ENCODE data around the gene SULT6B1.

GRCh38 chr2:37173741-37174140 is 14.7 kb downstream of the SULT6B1 start:
- TF ChIP-seq, protein P1, sequence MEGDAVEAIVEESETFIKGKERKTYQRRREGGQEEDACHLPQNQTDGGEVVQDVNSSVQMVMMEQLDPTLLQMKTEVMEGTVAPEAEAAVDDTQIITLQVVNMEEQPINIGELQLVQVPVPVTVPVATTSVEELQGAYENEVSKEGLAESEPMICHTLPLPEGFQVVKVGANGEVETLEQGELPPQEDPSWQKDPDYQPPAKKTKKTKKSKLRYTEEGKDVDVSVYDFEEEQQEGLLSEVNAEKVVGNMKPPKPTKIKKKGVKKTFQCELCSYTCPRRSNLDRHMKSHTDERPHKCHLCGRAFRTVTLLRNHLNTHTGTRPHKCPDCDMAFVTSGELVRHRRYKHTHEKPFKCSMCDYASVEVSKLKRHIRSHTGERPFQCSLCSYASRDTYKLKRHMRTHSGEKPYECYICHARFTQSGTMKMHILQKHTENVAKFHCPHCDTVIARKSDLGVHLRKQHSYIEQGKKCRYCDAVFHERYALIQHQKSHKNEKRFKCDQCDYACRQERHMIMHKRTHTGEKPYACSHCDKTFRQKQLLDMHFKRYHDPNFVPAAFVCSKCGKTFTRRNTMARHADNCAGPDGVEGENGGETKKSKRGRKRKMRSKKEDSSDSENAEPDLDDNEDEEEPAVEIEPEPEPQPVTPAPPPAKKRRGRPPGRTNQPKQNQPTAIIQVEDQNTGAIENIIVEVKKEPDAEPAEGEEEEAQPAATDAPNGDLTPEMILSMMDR (IDR thresholded peaks at IDR 0.05; ENCODE audit: insufficient read depth, low read length, poor library complexity, severe bottlenecking), result no peak
- TF ChIP-seq EZH2phosphoT487 (conservative IDR thresholded peaks at IDR 0.05; ENCODE audit: low read length), result no peak

All from SU-DHL-6 (cell line).